ENCODE results near the gene ZSCAN25.
"Not testable (repeated sequence)": the region's sequence is repeated elsewhere in the genome, so short reads cannot be mapped to it uniquely, and the experiment has no call there.

Gene ZSCAN25

GRCh38 chr7:99616359-99617191, at the start of gene ZSCAN25:
Gene ZSCAN25, plus strand, starts transcription at chr7:99616946. Its CDS starts 2,661 bp downstream, at chr7:99619607.
- peak within 1 kb of the TSS; percentile 92 for H3K4me3 ChIP-seq (ENCODE audit: low read depth, low read length)
- H3K36me3 ChIP-seq (ENCODE audit: insufficient read depth, low read length) = peaks cover 9% of the 10 kb centered on the region; the same call in 1 of the 2 replicates
- H3K4me1 ChIP-seq (ENCODE audit: control insufficient read depth, insufficient read depth, low read length, unreplicated experiment) = peaks cover 16% of the 10 kb centered on the region
- H2AFZ ChIP-seq (ENCODE audit: low read length, unreplicated experiment) = peak within 1 kb of the TSS; percentile 89
- no peak within 1 kb of the TSS for H3K27ac ChIP-seq (ENCODE audit: low read depth, low read length)
- peaks cover 19% of the 10 kb centered on the region for H3K79me2 ChIP-seq (ENCODE audit: control insufficient read depth, insufficient read depth, low read length, unreplicated experiment)
- H3K27me3 ChIP-seq (ENCODE audit: insufficient read depth, low read length) = no peaks in the 10 kb centered on the region

DNA sequence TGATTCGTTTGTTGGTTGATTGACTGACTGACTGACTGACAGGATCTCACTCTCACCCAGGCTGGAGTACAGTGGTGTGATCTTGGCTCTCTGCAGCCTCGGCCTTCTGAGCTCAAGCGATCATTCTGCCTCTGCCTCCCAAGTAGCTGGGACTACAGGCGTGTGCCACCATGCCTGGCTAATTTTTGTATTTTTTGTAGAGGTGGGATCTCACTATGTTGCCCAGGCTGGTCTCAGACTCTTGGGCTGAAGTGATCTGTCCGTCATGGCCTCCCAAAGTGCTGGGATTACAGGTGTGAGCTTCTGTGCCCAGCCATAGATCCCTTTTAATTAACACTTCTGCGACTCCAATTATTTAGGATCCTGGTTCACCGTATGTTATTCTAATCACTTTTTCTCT, 48.0 kb upstream of the ZSCAN25 start:
- H3K27me3 ChIP-seq (ENCODE audit: insufficient read depth, low read length); H3K4me3 ChIP-seq (ENCODE audit: low read depth, low read length); H3K27ac ChIP-seq (ENCODE audit: low read depth, low read length); H2AFZ ChIP-seq (ENCODE audit: low read length, unreplicated experiment): not testable (repeated sequence)
- Histone ChIP-seq H3K36me3 (ENCODE audit: insufficient read depth, low read length) (peaks cover 79% of the 10 kb centered on the region), H3K79me2 (ENCODE audit: control insufficient read depth, insufficient read depth, low read length, unreplicated experiment) (peaks cover 31% of the 10 kb centered on the region), H3K4me1 (ENCODE audit: control insufficient read depth, insufficient read depth, low read length, unreplicated experiment) (peaks cover 10% of the 10 kb centered on the region)

GRCh38 chr7:99571768-99572167, 45.0 kb upstream of the ZSCAN25 start:
- no peaks in the 10 kb centered on the region for H3K27me3 ChIP-seq (ENCODE audit: insufficient read depth, low read length)
- H3K79me2 ChIP-seq (ENCODE audit: control insufficient read depth, insufficient read depth, low read length, unreplicated experiment) = peaks cover 4% of the 10 kb centered on the region
- peaks cover 56% of the 10 kb centered on the region for H3K36me3 ChIP-seq (ENCODE audit: insufficient read depth, low read length)
- H3K4me3 ChIP-seq (ENCODE audit: low read depth, low read length) = no peak overlapping the region
- H3K4me1 ChIP-seq (ENCODE audit: control insufficient read depth, insufficient read depth, low read length, unreplicated experiment) = no peaks in the 10 kb centered on the region
- H3K27ac ChIP-seq (ENCODE audit: low read depth, low read length) = no peak overlapping the region
- no peak overlapping the region for H2AFZ ChIP-seq (ENCODE audit: low read length, unreplicated experiment)

DNA sequence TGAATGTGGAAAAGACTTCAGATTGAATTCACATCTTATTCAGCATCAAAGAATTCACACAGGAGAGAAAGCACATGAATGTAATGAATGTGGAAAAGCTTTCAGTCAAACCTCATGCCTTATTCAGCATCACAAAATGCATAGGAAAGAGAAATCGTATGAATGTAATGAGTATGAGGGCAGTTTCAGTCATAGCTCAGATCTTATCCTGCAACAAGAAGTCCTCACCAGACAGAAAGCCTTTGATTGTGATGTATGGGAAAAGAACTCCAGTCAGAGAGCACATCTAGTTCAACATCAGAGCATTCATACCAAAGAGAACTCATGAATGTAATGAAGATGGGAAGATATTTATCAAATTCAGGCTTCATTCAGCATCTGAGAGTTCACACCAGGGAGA, 43.5 kb upstream of the ZSCAN25 start:
- H2AFZ ChIP-seq (ENCODE audit: low read length, unreplicated experiment) = no peak overlapping the region
- peaks cover 53% of the 10 kb centered on the region for H3K36me3 ChIP-seq (ENCODE audit: insufficient read depth, low read length)
- no peak overlapping the region for H3K4me3 ChIP-seq (ENCODE audit: low read depth, low read length)
- H3K79me2 ChIP-seq (ENCODE audit: control insufficient read depth, insufficient read depth, low read length, unreplicated experiment) = no peaks in the 10 kb centered on the region
- no peak overlapping the region for H3K27ac ChIP-seq (ENCODE audit: low read depth, low read length)
- no peaks in the 10 kb centered on the region for H3K27me3 ChIP-seq (ENCODE audit: insufficient read depth, low read length)
- H3K4me1 ChIP-seq (ENCODE audit: control insufficient read depth, insufficient read depth, low read length, unreplicated experiment) = no peaks in the 10 kb centered on the region

- no peak overlapping the region for H2AFZ ChIP-seq (ENCODE audit: low read length, unreplicated experiment)
- no peak overlapping the region for H3K27ac ChIP-seq (ENCODE audit: low read depth, low read length)
- peaks cover 26% of the 10 kb centered on the region for H3K36me3 ChIP-seq (ENCODE audit: insufficient read depth, low read length)
- no peaks in the 10 kb centered on the region for H3K27me3 ChIP-seq (ENCODE audit: insufficient read depth, low read length)
- H3K4me1 ChIP-seq (ENCODE audit: control insufficient read depth, insufficient read depth, low read length, unreplicated experiment) = peaks cover 8% of the 10 kb centered on the region
- H3K79me2 ChIP-seq (ENCODE audit: control insufficient read depth, insufficient read depth, low read length, unreplicated experiment) = no peaks in the 10 kb centered on the region
- H3K4me3 ChIP-seq (ENCODE audit: low read depth, low read length) = no peak overlapping the region
Measured at GRCh38 chr7:99576251-99576650, 40.5 kb upstream of the ZSCAN25 start.

DNA sequence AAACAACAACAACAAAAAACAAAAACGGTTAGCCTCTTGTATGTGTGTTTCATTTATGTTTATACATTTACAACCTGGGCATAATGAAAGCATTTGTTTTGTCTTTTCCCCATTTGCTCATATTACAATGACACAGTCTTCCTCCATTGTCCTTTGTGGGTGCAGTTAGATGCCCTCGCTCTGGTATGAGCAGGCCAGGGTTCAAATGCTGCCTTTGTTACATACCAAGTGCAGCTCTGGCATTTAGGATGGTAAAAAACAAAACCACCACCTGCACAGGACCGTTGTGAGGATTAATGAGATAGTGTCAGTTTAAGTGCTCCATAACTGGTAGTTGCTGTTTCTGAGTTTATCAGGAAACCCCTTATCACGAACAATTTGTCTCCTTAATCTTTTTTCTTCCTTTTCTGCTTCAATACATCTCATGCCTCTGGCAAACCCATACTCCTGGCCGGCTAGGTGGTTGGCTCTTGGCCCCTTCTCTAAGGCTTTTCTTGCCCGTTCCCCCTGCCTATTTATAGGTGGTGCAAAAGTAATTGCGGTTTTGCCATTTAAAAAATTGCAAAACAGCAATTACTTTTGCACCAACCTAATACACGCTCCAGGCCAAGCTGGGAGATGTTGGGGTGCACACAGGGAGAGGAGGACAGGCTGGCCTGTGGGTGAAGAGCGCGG, 37.3 kb upstream of the ZSCAN25 start:
- peaks cover 11% of the 10 kb centered on the region; the same call in 1 of the 2 replicates for H3K27me3 ChIP-seq (ENCODE audit: insufficient read depth, low read length)
- H3K27ac ChIP-seq (ENCODE audit: low read depth, low read length) = no peak overlapping the region
- peak overlapping the region; percentile 79 for H3K4me3 ChIP-seq (ENCODE audit: low read depth, low read length)
- H3K79me2 ChIP-seq (ENCODE audit: control insufficient read depth, insufficient read depth, low read length, unreplicated experiment) = no peaks in the 10 kb centered on the region
- peaks cover 8% of the 10 kb centered on the region for H3K4me1 ChIP-seq (ENCODE audit: control insufficient read depth, insufficient read depth, low read length, unreplicated experiment)
- no peaks in the 10 kb centered on the region for H3K36me3 ChIP-seq (ENCODE audit: insufficient read depth, low read length)
- H2AFZ ChIP-seq (ENCODE audit: low read length, unreplicated experiment) = peak overlapping the region; percentile 97

DNA sequence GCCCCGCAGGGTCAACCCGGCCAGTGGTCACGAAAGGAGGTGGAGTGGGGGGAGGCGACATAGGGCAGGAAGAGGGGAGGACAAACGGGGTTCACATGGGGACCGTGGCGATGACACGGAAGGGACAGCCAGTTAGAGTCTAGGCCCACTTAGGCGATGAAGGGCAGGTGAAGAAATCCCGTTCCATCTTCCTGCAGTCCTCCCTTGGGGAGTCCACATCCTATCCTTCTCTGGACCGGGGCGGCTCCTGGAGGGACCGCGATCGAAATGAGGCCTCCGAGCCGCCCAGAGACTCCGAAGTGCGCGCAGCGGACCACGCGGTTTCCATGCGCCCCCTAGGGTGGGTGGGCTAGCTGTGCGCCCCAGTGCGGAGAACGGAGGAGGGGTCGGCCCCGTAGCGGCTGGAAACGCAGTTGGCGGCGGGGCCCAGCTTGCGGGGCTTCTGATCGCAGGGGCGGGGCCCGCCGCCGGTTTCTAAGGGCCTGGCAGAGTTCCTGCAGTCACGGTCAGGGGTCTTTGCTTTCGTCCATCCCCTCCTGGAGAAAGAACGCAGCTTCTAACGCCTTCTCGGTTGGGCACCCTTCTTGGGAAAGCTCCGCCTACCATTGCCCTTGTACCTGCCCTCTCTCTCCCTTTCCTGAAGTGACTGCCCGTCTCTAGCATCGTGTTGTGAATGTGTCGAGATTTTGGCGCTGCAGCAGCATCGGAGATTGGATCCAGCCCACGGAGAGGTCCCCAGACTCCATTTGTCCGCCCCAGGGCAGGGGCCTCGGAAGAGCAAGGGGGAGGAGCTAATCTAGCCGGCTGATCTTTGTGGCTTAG, 36.6 kb upstream of the ZSCAN25 start:
- Histone ChIP-seq H3K4me1 (ENCODE audit: control insufficient read depth, insufficient read depth, low read length, unreplicated experiment) (peaks cover 8% of the 10 kb centered on the region), H3K36me3 (ENCODE audit: insufficient read depth, low read length) (no peaks in the 10 kb centered on the region), H2AFZ (ENCODE audit: low read length, unreplicated experiment) (peak overlapping the region; percentile 97), H3K27ac (ENCODE audit: low read depth, low read length) (no peak overlapping the region), H3K79me2 (ENCODE audit: control insufficient read depth, insufficient read depth, low read length, unreplicated experiment) (no peaks in the 10 kb centered on the region), H3K27me3 (ENCODE audit: insufficient read depth, low read length) (peaks cover 15% of the 10 kb centered on the region; the same call in 1 of the 2 replicates), H3K4me3 (ENCODE audit: low read depth, low read length) (peak overlapping the region; percentile 79)

DNA sequence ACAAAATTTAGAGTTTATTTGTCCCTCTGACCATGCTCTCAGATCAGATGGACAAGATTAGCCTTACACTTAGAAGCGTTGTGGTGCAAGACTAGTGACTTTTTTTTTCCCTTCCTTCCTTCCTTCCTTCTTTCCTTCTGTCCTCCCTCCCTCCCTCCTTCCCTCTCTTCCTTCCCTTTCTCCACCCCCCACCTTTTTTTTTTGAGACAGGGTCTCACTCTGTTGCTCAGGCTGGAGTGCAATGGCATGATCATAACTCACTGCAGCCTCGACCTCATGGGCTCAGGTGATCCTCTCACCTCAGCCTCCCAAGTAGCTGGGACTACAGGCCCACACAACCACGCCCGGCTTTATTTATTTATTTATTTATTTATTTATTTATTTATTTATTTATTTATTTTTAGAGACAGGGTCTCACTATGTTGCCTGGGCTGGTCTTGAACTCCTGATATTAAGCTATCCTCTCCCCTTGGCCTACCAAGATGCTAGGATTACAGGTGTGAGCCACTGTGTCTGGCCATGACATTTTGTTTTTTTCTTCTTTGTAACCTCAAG, 35.9 kb upstream of the ZSCAN25 start:
- H3K4me3 ChIP-seq (ENCODE audit: low read depth, low read length) = peak overlapping the region; percentile 79
- H3K27ac ChIP-seq (ENCODE audit: low read depth, low read length) = not testable (repeated sequence)

GRCh38 chr7:99588868-99589267, 27.9 kb upstream of the ZSCAN25 start:
- peaks cover 33% of the 10 kb centered on the region for H3K27me3 ChIP-seq (ENCODE audit: insufficient read depth, low read length)
- H3K36me3 ChIP-seq (ENCODE audit: insufficient read depth, low read length) = no peaks in the 10 kb centered on the region
- no peaks in the 10 kb centered on the region for H3K4me1 ChIP-seq (ENCODE audit: control insufficient read depth, insufficient read depth, low read length, unreplicated experiment)
- no peak overlapping the region for H3K4me3 ChIP-seq (ENCODE audit: low read depth, low read length)
- H3K27ac ChIP-seq (ENCODE audit: low read depth, low read length) = no peak overlapping the region
- H3K79me2 ChIP-seq (ENCODE audit: control insufficient read depth, insufficient read depth, low read length, unreplicated experiment) = no peaks in the 10 kb centered on the region
- H2AFZ ChIP-seq (ENCODE audit: low read length, unreplicated experiment) = no peak overlapping the region

More for the DNA sequence above, 35.9 kb upstream of the ZSCAN25 start:
- Histone ChIP-seq H2AFZ (ENCODE audit: low read length, unreplicated experiment) (peak overlapping the region; percentile 97), H3K27me3 (ENCODE audit: insufficient read depth, low read length) (peaks cover 17% of the 10 kb centered on the region; the same call in 1 of the 2 replicates)
- not testable (repeated sequence) for H3K4me1 ChIP-seq (ENCODE audit: control insufficient read depth, insufficient read depth, low read length, unreplicated experiment); H3K79me2 ChIP-seq (ENCODE audit: control insufficient read depth, insufficient read depth, low read length, unreplicated experiment); H3K36me3 ChIP-seq (ENCODE audit: insufficient read depth, low read length)
